Erythroblast (primary cell): ENCODE data around the gene BRD9.

Experiments used
- GATA1 ChIP-seq: IDR thresholded peaks from 2 replicates; pipeline ENCODE4 v1.6.1; 2011; ENCODE audit warnings: low read depth, mild to moderate bottlenecking, control low read depth, low read length, moderate library complexity
- POLR2A ChIP-seq: IDR thresholded peaks from 2 replicates; pipeline ENCODE4 v1.6.1; 2011; ENCODE audit warnings: mild to moderate bottlenecking, low read length

DNA sequence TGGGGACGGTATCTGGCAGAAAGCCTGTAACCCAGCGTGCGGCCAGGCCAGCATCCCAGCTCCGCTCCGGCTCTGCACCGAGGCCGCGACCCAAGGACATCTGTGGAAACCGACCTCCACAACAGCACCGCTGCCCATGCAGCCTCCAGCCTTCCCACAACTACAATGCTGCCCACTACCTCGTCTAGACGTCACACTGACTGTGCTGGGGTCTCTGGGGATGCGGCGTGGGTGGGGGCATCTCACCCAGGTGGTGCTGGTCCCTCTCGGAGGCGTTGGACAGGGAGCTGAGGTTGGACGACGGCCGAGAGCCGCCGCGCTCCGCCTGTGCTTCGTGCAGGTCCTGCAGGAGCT lies 27.5 kb downstream of the BRD9 start:
- TF ChIP-seq POLR2A (no peak), GATA1 (no peak)
